Gastrocnemius medialis (tissue), 4 donors: ENCODE data around the gene SETD1A.

Experiments used
- CTCF ChIP-seq, 5 experiments: fragments of 450-650 bp in 3 of 5; fragments of 200-600 bp in 2 of 5; sonication (generic) in 2 of 5; IDR thresholded peaks in 4 of 5; conservative IDR thresholded peaks in 1 of 5; 1 replicate in 4 of 5; 2 replicates in 1 of 5; pipeline ENCODE4 v1.5.1; 2016 to 2019; ENCODE audit warnings: antibody characterized with exemption in 5 of 5, mild to moderate bottlenecking in 3 of 5, moderate library complexity in 3 of 5
- POLR2A ChIP-seq, 2 donors: fragments of 450-650 bp; IDR thresholded peaks; one replicate each; pipeline ENCODE4 v1.6.1; 2017; ENCODE audit warnings: antibody characterized with exemption in 2 of 2, mild to moderate bottlenecking in 2 of 2, moderate library complexity in 2 of 2

- TF ChIP-seq POLR2A (IDR thresholded peaks at IDR 0.05) = no peak
- TF ChIP-seq CTCF (IDR thresholded peaks at IDR 0.05 in 4 of 5, conservative IDR thresholded peaks at IDR 0.05 in 1 of 5) = no peak
Measured at GRCh38 chr16:30951193-30951592, 6.4 kb upstream of the SETD1A start.
